T-helper 17 cell (primary cell): ENCODE data around the gene GSC2. TPM values are rescaled to one million over a fixed set of nuclear protein-coding genes. Genes with fewer than 3 reads are reported as not detected.
A peak's percentile ranks its signal among the peaks of the same experiment; 100 is the strongest.

Source experiments
- ATAC-seq: fragments of 150-1000 bp; cut with Tn5 transposase; 2 replicates; pipeline ENCODE4 v1.10.0; 2021; ENCODE audit warnings: mild to moderate bottlenecking, moderate library complexity
- DNase-seq, 3 donors: peaks; one replicate each; pipeline versions ENCODE4 v3.0.0 to v3.0.0-alpha.2; 2020 to 2021
- H3K9me3 ChIP-seq: one replicate; pipeline ENCODE4 v1.7.0; 2013; ENCODE audit warnings: low read length, mild to moderate bottlenecking; ENCODE audit not compliant: control insufficient read depth, poor library complexity, severe bottlenecking
- H3K27ac Mint-ChIP-seq: one replicate; pipeline ENCODE4 v1.8.0; 2022; ENCODE audit warnings: mild to moderate bottlenecking, moderate library complexity, mixed read lengths
- H3K27me3 Mint-ChIP-seq: one replicate; pipeline ENCODE4 v1.8.0; 2022; ENCODE audit warnings: mixed read lengths
- H3K36me3 Mint-ChIP-seq: one replicate; pipeline ENCODE4 v1.8.0; 2022; ENCODE audit warnings: low read depth, mixed read lengths
- H3K4me1 Mint-ChIP-seq: one replicate; pipeline ENCODE4 v1.8.0; 2022; ENCODE audit warnings: mild to moderate bottlenecking, mixed read lengths
- H3K4me3 Mint-ChIP-seq: one replicate; pipeline ENCODE4 v1.8.0; 2022; ENCODE audit warnings: mild to moderate bottlenecking, moderate library complexity, mixed read lengths
- total RNA-seq, 4 donors: library from RNA in 2 of 4; stranded (reverse) in 2 of 4; gene quantifications; one replicate each; pipeline ENCODE4 v1.2.3 and lab custom pipeline; 2022 to 2026

GSC2 gene
- total RNA-seq, 2 donors from 2014 or later: not detected

GRCh38 chr22:19128946-19129727, 21.0 kb downstream of the GSC2 start:
- H3K27ac Mint-ChIP-seq: no peak overlapping the region
- no peaks in the 10 kb centered on the region for H3K27me3 Mint-ChIP-seq
- H3K4me1 Mint-ChIP-seq: peaks cover 4% of the 10 kb centered on the region
- H3K4me3 Mint-ChIP-seq: no peak overlapping the region
- no peaks in the 10 kb centered on the region for H3K9me3 ChIP-seq
- ATAC-seq (no peak), DNase-seq (no peak)
- no peaks in the 10 kb centered on the region for H3K36me3 Mint-ChIP-seq

GRCh38 chr22:19128009-19128401, 22.1 kb downstream of the GSC2 start:
- H3K36me3 Mint-ChIP-seq: no peaks in the 10 kb centered on the region
- no peak overlapping the region for H3K27ac Mint-ChIP-seq
- H3K9me3 ChIP-seq: no peaks in the 10 kb centered on the region
- DNase-seq: no peak
- no peak for ATAC-seq
- H3K4me1 Mint-ChIP-seq: peaks cover 7% of the 10 kb centered on the region
- no peak overlapping the region for H3K4me3 Mint-ChIP-seq
- no peaks in the 10 kb centered on the region for H3K27me3 Mint-ChIP-seq

- peaks cover 11% of the 10 kb centered on the region for H3K4me1 Mint-ChIP-seq
- H3K27ac Mint-ChIP-seq: no peak overlapping the region
These were observed 22.6 kb downstream of the GSC2 start for GRCh38 chr22:19127329-19128008.

GRCh38 chr22:19126309-19127273, 23.5 kb downstream of the GSC2 start:
- no peak for DNase-seq

More at GRCh38 chr22:19127329-19128008, 22.6 kb downstream of the GSC2 start:
- Mint-ChIP-seq H3K27me3 (no peaks in the 10 kb centered on the region), H3K4me3 (no peak overlapping the region), H3K36me3 (no peaks in the 10 kb centered on the region)
- DNase-seq: no peak
- H3K9me3 ChIP-seq: no peaks in the 10 kb centered on the region
- no peak for ATAC-seq

GRCh38 chr22:19125474-19126308, 24.4 kb downstream of the GSC2 start:
- ATAC-seq: no peak

More at GRCh38 chr22:19126309-19127273, 23.5 kb downstream of the GSC2 start:
- H3K36me3 Mint-ChIP-seq: no peaks in the 10 kb centered on the region
- H3K27me3 Mint-ChIP-seq: no peaks in the 10 kb centered on the region
- H3K4me1 Mint-ChIP-seq: peaks cover 12% of the 10 kb centered on the region
- no peak overlapping the region for H3K4me3 Mint-ChIP-seq
- ATAC-seq: no peak
- no peaks in the 10 kb centered on the region for H3K9me3 ChIP-seq
- no peak overlapping the region for H3K27ac Mint-ChIP-seq

GRCh38 chr22:19125011-19125410, 25.1 kb downstream of the GSC2 start:
- Mint-ChIP-seq H3K4me1 (peaks cover 21% of the 10 kb centered on the region), H3K36me3 (no peaks in the 10 kb centered on the region), H3K27me3 (no peaks in the 10 kb centered on the region), H3K4me3 (no peak overlapping the region), H3K27ac (no peak overlapping the region)
- ATAC-seq (no peak), DNase-seq (no peak)
- H3K9me3 ChIP-seq: no peaks in the 10 kb centered on the region

More at GRCh38 chr22:19125474-19126308, 24.4 kb downstream of the GSC2 start:
- Mint-ChIP-seq H3K36me3 (no peaks in the 10 kb centered on the region), H3K4me3 (no peak overlapping the region), H3K27me3 (no peaks in the 10 kb centered on the region), H3K27ac (no peak overlapping the region), H3K4me1 (peaks cover 15% of the 10 kb centered on the region)
- no peaks in the 10 kb centered on the region for H3K9me3 ChIP-seq
- DNase-seq: no peak

- H3K27me3 Mint-ChIP-seq: no peaks in the 10 kb centered on the region
- H3K36me3 Mint-ChIP-seq: no peaks in the 10 kb centered on the region
- ATAC-seq (no peak), DNase-seq (no peak)
- H3K9me3 ChIP-seq: no peaks in the 10 kb centered on the region
- H3K27ac Mint-ChIP-seq: no peak overlapping the region
- H3K4me1 Mint-ChIP-seq: peaks cover 25% of the 10 kb centered on the region
- no peak overlapping the region for H3K4me3 Mint-ChIP-seq
These were observed 25.7 kb downstream of the GSC2 start for GRCh38 chr22:19124377-19124776.

- DNase-seq: no peak
- H3K9me3 ChIP-seq: no peaks in the 10 kb centered on the region
- Mint-ChIP-seq H3K27me3 (no peaks in the 10 kb centered on the region), H3K4me3 (no peak overlapping the region), H3K4me1 (peaks cover 27% of the 10 kb centered on the region), H3K36me3 (no peaks in the 10 kb centered on the region), H3K27ac (no peak overlapping the region)
- no peak for ATAC-seq
These were observed 26.2 kb downstream of the GSC2 start for GRCh38 chr22:19123936-19124335.

- Mint-ChIP-seq H3K36me3 (no peaks in the 10 kb centered on the region), H3K27ac (peak overlapping the region; percentile 60), H3K27me3 (no peaks in the 10 kb centered on the region), H3K4me1 (peaks cover 31% of the 10 kb centered on the region), H3K4me3 (peak overlapping the region; percentile 86)
- ATAC-seq (no peak), DNase-seq (no peak)
- H3K9me3 ChIP-seq: no peaks in the 10 kb centered on the region
These were observed 27.2 kb downstream of the GSC2 start for GRCh38 chr22:19122752-19123492.

GRCh38 chr22:19122143-19122751, 27.8 kb downstream of the GSC2 start, which contains the start of gene DGCR2:
DGCR2 (minus strand) TSS chr22:19122412; CDS start chr22:19122206, 206 bp downstream.
- peak within 1 kb of the TSS; percentile 89 for H3K4me3 Mint-ChIP-seq
- H3K27ac Mint-ChIP-seq: peak within 1 kb of the TSS; percentile 86
- H3K27me3 Mint-ChIP-seq: no peaks in the 10 kb centered on the region
- no peaks in the 10 kb centered on the region for H3K9me3 ChIP-seq
- H3K36me3 Mint-ChIP-seq: no peaks in the 10 kb centered on the region
- ATAC-seq (peak; percentile 97), DNase-seq (peak; percentile 93 to 97 (median 96))
- peaks cover 36% of the 10 kb centered on the region for H3K4me1 Mint-ChIP-seq

GRCh38 chr22:19121631-19122142, 28.4 kb downstream of the GSC2 start:
- H3K4me3 Mint-ChIP-seq: peak overlapping the region; percentile 89
- H3K27me3 Mint-ChIP-seq: no peaks in the 10 kb centered on the region
- no peaks in the 10 kb centered on the region for H3K9me3 ChIP-seq
- H3K27ac Mint-ChIP-seq: peak overlapping the region; percentile 86
- H3K36me3 Mint-ChIP-seq: no peaks in the 10 kb centered on the region
- ATAC-seq: no peak
- H3K4me1 Mint-ChIP-seq: peaks cover 41% of the 10 kb centered on the region
- DNase-seq: peak; percentile 26 to 45 (median 43)
